ENCODE results near the gene SDC3.

DNA sequence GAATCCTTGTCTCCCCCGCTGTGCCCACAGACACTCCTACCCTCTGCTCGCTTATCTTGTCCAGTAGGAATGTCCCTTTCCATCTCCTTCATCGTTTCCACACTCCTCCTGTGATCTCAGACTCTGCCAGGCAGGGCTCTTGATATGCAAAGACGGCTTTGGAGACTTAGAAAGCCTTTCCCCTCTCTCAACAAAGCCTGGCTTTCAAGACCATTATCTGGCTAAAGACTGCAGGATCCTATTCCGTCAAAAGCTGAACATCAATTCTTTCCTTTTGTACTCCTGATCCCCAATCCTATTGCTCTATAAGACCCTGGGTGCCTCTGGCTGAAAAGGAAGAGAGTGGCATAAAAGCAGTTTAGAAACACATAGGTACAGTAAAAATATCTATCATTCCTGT, 63.9 kb downstream of the SDC3 start:
- TF ChIP-seq, protein P1, sequence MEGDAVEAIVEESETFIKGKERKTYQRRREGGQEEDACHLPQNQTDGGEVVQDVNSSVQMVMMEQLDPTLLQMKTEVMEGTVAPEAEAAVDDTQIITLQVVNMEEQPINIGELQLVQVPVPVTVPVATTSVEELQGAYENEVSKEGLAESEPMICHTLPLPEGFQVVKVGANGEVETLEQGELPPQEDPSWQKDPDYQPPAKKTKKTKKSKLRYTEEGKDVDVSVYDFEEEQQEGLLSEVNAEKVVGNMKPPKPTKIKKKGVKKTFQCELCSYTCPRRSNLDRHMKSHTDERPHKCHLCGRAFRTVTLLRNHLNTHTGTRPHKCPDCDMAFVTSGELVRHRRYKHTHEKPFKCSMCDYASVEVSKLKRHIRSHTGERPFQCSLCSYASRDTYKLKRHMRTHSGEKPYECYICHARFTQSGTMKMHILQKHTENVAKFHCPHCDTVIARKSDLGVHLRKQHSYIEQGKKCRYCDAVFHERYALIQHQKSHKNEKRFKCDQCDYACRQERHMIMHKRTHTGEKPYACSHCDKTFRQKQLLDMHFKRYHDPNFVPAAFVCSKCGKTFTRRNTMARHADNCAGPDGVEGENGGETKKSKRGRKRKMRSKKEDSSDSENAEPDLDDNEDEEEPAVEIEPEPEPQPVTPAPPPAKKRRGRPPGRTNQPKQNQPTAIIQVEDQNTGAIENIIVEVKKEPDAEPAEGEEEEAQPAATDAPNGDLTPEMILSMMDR (IDR thresholded peaks at IDR 0.05): no peak
- TF ChIP-seq ZFX (IDR thresholded peaks at IDR 0.05; ENCODE audit: borderline replicate concordance): no peak
